Esophagus squamous epithelium (tissue), 4 donors: ENCODE results near the gene SOAT2.

ENCODE experiments used
- POLR2A ChIP-seq, 4 donors: fragments of 450-650 bp; IDR thresholded peaks; one replicate each; pipeline ENCODE4 v1.6.1; 2017; ENCODE audit warnings: antibody characterized with exemption in 4 of 4, mild to moderate bottlenecking in 4 of 4, moderate library complexity in 3 of 4
- TF ChIP-seq, protein P1 (sequence below), 6 experiments: fragments of 450-650 bp in 4 of 6; fragments of 200-600 bp in 2 of 6; sonication (generic) in 2 of 6; IDR thresholded peaks; one replicate each; pipeline ENCODE4 v1.5.1; 2016 to 2019; ENCODE audit warnings: antibody characterized with exemption in 6 of 6, mild to moderate bottlenecking in 4 of 6, moderate library complexity in 4 of 6

DNA sequence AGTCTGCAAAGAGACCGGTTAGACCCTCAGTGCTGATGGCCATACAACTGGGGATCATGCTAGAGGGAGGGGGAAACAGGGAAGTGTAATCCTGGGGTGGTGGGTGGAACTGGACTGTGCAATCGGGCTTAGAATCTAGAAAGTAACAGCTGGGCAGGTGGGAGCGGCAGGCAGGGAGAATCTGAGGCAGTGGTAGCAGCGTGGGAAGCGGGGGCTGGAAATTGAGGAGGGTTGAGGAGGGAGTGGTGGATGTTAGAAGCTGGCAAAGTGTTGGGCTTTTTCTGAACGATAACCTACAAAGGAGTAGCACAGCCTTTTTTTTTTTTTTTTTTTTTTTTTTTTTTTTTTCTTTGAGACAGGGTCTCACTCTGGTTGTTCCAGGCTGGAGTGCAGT lies 8.9 kb upstream of the SOAT2 start:
- no peak for TF ChIP-seq POLR2A (IDR thresholded peaks at IDR 0.05)
- TF ChIP-seq, protein P1, sequence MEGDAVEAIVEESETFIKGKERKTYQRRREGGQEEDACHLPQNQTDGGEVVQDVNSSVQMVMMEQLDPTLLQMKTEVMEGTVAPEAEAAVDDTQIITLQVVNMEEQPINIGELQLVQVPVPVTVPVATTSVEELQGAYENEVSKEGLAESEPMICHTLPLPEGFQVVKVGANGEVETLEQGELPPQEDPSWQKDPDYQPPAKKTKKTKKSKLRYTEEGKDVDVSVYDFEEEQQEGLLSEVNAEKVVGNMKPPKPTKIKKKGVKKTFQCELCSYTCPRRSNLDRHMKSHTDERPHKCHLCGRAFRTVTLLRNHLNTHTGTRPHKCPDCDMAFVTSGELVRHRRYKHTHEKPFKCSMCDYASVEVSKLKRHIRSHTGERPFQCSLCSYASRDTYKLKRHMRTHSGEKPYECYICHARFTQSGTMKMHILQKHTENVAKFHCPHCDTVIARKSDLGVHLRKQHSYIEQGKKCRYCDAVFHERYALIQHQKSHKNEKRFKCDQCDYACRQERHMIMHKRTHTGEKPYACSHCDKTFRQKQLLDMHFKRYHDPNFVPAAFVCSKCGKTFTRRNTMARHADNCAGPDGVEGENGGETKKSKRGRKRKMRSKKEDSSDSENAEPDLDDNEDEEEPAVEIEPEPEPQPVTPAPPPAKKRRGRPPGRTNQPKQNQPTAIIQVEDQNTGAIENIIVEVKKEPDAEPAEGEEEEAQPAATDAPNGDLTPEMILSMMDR (IDR thresholded peaks at IDR 0.05): no peak
